Activated gamma-delta T cell (primary cell): Measurements from ENCODE around the gene POU2F2.

Experiments used
- DNase-seq: peaks from one replicate; lab custom pipeline; 2025; lab: John Stamatoyannopoulos, UW

The POU2F2 gene

DNA sequence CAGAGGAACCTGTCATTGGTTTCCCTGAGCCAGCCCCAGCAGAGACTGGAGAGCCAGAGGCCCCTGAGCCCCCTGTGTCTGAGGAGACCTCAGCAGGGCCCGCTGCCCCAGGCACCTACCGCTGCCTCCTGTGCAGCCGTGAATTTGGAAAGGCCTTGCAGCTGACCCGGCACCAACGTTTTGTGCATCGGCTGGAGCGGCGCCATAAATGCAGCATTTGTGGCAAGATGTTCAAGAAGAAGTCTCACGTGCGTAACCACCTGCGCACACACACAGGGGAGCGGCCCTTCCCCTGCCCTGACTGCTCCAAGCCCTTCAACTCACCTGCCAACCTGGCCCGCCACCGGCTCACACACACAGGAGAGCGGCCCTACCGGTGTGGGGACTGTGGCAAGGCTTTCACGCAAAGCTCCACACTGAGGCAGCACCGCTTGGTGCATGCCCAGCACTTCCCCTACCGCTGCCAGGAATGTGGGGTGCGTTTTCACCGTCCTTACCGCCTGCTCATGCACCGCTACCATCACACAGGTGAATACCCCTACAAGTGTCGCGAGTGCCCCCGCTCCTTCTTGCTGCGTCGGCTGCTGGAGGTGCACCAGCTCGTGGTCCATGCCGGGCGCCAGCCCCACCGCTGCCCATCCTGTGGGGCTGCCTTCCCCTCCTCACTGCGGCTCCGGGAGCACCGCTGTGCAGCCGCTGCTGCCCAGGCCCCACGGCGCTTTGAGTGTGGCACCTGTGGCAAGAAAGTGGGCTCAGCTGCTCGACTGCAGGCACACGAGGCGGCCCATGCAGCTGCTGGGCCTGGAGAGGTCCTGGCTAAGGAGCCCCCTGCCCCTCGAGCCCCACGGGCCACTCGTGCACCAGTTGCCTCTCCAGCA is 52.1 kb downstream of the POU2F2 start:
- DNase-seq, result no peak

DNA sequence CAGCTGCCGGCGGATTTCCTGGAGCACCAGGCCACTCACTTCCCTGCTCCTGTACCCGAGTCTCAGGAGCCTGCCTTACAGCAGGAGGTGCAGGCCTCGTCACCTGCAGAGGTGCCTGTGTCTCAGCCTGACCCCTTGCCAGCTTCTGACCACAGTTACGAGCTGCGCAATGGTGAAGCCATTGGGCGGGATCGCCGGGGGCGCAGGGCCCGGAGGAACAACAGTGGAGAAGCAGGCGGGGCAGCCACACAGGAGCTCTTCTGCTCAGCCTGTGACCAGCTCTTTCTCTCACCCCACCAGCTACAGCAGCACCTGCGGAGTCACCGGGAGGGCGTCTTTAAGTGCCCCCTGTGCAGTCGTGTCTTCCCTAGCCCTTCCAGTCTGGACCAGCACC is 53.0 kb downstream of the POU2F2 start:
- DNase-seq, result no peak

DNA sequence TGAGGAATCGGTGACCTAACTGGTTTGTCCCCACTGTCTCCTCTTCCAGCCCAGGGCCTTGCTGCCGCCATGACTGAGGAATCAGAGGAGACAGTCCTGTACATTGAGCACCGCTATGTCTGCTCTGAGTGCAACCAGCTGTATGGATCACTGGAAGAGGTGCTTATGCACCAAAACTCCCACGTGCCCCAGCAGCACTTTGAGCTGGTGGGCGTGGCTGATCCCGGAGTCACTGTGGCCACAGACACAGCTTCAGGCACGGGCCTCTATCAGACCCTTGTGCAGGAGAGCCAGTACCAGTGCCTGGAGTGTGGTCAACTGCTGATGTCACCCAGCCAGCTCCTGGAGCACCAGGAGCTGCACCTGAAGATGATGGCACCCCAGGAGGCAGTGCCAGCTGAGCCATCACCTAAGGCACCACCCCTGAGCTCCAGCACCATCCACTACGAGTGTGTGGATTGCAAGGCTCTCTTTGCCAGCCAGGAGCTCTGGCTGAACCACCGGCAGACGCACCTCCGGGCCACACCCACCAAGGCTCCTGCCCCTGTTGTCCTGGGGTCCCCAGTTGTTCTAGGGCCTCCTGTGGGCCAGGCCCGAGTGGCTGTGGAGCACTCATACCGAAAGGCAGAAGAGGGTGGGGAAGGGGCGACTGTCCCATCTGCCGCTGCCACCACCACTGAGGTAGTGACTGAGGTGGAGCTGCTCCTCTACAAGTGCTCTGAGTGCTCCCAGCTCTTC is 53.5 kb downstream of the POU2F2 start:
- DNase-seq, result no peak

DNA sequence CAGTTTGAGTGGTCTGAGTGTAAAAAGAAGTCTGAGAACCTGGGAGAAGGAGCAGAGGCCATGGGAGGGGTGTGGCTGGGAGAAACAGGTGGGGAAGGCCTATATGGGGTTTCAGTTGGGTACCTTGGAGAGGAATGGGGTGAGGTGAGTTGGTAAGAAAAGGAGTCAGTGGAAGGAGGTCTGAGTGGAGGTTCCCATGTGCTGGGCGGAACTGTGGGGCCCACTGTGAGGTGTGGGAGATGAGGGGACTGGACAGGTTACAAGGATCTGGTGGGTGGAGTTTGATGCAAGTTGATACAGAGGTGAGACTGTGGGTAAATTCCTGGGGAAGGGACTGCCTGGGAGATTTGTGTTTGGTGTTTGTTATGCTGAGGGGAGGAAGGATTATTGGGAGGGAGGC is 54.2 kb downstream of the POU2F2 start:
- no peak for DNase-seq

DNA sequence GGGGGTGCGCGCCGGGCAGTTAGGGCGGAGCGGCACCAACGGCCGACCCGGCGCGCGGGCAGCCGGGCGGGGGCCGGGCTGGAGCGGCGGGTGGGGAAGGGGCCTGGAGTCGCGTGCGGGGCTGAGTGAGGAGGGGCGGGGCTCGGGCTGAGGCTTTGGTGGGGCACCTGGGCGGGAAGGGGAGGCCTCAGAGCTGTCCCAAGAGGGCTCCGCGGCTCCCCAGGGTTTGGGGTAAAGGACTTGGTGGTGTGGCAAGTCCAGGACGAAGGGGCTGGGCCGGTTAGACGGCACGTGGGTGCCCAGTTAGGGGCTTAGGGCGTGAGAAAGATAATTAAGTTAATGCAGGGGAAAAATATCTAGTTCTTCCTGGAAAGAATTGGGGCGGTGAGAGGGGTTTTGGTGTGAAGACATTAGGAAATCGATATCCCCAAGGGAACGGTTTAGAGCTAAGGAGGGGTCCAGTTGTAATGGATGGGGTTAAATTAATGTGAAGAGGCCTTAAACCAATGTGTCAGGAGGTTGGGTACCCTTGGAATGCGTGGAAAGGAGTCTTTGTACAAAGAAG is 55.8 kb downstream of the POU2F2 start:
- no peak for DNase-seq

DNA sequence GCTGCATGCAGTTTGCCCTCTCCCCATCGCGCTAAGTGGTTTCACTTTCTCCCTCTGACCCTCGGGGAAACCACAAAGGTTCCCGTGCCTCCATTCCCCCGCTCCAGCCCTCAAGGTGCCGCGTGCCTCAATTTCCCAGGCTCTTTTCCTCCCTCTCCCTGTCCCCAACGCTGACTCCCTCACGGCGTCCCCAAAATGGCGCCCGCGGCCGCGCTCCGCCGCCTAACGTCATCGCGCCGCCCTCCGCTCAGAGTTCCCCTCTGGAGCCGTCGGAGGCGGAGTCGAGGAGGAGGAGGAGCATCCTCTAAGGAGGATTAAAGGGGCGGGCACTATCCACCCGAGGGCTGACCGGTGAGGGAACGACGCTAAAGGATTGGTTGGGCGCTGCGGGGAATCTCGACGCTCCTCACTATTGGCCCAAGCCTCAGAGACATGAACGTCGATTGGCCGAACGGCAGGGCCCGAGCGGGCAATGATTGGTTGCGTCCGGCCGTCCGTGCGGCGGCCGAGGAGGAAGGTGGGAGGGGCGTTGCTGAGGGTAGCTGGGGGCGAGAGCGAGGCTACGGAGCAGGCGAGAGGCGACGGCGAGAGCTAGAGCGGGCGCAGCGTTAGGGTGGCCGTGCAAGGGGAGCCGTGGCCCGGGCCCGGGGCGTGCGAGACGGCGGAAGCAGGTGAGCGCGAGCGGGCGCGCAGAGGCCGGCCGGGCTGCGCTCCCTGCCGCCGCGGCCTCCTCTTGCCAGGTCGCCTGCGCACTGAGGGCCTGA is 56.4 kb downstream of the POU2F2 start, which contains the start of gene ZNF574:
ZNF574 (plus strand) TSS at position 551 of the 764 bp plus-strand sequence. CDS start 2,441 bp downstream, outside the sequence.
- peak; percentile 90 for DNase-seq

DNA sequence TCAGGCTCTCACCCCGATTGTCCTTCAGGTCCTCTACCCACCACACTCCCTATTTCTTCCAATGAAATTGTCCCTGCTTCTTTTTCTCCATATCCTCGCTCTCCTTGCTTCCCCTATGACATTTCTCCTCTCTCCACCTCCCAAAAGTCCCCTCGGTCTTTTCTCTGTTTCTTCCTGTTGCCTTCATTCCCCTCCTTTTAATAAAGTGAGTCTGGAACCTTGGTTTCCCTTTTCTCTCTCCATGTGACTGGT is 57.0 kb downstream of the POU2F2 start:
- DNase-seq, result no peak

DNA sequence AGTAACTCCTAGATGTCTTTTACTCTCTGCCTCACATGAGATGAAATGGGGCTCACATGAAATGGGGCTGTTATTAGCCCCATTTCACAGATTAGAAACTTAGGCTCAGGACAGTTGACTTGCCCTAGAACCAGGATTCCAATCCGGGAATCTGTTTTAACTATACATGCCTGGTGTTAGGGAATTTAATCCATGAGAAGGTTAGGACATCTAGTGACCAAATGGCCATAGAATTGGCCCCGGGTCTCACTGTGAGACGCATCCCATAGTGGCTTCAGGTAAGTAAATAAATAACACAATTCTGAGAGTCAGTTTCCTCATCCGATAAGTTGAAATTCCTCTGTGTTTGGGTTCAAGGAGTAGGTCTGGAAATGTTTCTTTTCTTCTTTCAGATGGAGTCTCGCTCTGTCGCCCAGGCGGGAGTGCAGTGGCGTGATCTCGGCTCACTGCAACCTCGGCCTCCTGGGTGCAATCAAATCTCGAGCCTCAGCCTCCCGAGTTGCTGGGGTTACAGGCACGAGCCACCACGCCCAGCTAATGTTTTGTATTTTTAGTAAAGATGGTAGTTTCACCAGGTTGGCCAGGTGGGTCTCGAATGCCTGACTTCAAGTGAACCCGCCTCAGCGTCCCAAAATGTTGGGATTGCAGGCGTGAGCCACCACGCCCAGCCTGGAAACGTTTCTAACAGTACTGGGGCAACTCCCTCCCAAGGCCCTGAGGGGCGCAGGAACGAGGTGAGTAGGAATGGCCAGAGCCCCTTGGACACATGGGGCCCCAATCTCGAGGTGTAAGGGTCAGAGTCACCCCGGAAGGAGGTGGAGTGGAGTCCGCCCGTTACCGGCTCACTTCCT is 57.5 kb downstream of the POU2F2 start:
- no peak for DNase-seq

DNA sequence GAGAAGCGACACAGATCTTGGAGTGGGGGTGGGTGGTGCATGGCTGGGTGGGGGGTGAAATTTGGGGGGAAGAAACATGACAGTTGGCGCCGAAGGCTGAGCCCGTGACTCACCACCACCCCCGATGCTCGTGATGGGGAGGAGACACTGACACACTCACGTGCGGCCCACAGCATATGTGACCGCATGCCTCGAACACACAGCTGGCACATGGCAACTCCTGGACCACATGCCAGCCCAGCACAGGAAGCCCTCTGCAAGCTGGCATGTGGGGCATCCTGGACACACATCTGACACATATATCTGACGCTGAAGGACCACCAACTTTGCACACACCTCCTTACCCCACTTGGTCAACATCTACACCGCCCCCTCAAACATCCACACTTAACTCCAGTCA is 61.0 kb downstream of the POU2F2 start:
- DNase-seq, result no peak

DNA sequence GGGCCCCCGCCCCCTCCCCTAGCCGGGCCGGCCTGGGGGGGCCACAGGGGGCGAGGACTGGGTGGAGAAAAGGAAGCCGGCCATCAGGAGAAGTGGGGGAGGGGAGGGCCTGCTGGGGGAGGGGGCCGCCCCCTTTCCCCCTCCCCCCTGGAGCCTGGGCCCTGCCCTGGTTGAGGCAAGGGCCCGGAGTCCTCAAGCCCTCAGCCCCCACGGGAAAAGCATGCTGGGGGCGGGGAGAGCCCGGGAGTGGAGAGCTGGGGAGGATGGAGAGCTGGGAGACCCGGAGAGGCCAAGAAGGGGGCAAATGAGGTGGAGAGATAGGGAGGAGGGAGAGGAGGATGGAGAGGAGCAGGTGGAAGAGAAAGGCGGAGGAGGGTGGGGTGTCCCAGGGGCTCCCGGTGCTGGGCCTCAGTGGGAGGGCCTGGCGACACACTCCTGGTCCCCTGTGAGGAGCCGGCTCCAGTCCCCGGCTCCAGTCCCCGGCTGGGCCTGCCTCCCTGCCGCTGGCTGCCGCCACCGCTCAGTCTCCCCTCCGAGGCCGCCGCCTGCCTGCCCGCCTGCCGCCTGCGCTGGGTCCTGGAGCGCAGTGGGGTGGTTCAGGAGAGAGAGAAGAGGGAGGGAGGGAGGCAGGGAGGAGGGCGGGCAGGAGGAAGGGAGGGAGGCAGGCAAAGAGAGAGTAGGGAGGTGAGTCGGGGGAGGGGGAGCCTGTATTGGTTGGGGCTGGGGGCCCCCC is 62.5 kb downstream of the POU2F2 start, which contains the start of gene GRIK5:
GRIK5 (minus strand) TSS at position 588 of the 733 bp plus-strand sequence. CDS start 4,436 bp downstream, outside the sequence.
- DNase-seq, result no peak

DNA sequence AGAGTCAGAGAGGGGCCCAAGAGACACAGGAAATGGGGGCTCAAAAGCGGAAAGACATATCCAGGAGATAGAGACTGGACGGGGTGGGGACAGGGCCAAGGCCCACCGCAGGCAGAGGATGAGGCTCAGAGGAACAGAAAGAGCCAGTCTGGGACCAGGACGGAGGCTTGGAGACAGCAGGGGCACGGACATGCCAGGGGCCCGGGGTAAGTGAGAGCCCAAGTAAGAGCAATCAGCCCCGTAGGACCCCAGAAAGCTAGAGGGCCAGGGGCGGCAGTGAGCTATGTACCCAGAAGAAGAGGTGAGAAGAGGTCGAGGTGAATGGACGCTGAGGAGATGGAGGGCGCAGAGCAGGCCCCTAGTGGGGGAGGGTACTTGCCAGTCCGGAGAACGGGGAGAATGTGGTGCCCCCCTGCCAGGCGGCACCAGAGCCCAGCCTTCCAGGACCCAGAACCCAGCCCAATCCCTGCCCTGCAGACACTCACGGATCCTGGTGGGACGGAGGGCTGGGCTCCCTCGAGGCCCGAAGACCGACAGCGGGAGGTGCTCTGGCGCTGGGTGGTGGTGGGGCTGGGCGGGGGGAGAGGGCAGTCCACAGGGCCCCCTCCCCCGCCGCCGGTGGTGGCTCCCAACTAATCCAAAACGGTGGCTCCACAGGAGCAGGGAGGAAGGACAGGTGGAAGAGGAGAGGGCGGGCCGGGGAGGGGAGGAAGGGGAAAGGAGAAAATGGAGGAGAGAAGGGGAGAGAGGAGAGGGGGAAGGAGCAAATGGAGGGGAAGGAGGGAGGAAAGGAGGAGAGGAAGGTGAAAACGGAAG is 63.3 kb downstream of the POU2F2 start:
- DNase-seq, result no peak

DNA sequence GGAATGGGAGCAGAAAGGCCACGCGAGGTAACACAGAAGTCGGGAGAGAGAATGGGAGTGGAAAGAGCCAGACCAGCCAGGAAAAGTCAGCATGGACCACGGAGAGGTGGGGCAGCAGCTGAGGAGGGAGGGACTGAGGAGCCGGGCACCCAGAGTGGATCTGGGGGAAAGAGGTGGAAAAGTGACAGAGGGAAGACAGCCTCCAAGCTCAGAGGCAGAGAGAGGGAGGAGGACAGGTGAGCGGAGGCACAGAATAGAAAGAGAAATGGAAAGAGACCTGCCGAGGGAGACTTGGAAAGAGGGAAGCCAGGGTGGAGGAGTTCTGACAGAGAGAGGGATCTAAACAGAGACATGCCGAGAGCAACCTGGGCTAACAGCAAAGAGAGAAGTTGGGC is 63.9 kb downstream of the POU2F2 start:
- DNase-seq, result no peak

DNA sequence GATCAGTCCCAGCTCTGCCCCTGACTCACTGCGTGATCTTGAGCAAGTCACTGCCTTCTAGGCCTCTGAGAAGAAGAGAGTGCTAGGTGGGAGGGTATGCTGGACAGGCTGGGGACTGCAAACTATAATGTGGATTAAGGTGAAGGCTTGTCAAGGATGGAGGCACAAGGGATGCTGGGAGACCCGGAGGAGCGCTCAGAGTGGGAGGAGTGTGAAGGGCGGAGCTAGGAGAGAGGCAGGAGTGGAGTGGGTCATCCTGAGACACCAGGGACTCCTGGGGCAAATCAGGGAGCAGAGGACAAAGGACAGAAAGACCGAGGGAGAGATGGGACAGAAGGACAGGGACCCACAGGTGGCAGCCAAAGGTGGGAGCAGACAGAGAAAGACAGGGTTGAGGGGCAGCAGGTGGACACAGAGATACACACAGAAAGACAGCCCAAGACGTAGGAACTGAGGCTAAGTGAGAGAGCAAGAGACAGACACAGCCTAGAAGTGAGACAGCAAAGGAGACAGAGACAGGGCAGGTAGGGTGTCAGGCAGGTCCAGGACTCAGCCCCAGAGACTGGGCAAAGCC is 64.8 kb downstream of the POU2F2 start:
- no peak for DNase-seq

DNA sequence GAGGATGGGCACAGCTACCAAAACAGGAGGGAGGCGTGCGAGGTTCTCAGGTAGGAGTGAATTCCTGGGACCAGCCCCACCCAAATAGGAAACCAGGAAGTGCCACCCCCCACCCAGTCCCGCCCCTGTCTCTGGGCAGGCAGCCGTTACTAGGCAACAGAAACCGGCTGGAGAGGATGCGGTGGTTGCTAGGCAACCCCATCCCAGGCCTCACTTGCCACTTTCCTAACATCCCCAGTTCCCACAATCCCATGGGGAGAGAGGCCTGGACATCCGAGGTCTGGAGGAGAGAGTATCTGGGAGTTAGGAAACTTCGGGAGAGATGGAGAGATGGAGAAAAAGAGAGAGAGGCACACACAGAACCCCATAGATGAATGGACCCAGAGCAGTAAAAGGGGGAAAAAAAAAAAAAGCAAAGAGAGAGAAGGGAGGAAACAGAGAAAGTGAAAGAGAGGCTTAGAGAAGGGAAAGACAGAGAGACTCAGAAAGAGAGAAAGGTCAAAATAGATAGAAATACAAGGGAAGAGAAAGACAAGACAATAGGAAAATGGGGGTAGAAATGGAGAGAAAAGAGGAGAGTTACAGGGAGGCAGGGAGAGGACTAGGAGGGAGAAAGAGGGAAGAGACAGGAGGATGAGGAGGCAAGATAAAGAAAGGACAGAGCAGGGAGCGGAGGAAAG is 66.0 kb downstream of the POU2F2 start:
- DNase-seq, result no peak

DNA sequence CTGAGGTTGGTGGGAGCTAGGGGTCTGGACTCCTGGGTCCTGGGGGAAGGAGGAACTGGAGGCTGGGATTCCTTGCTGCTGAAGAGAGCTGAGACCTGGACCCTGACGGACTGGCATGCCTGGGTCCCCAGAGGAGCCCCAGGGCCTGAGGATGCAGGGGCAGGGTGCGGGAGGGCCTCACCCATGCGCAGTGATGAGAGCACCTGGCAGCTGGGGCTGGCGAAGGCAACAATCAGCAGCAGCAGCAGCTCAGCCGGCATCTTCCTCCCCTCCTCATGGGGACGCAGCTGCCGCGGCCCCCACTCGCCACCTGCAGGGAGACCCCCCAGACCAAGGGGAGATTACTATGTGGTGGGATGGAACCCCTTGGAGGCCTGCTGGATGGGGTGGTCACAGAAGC is 66.7 kb downstream of the POU2F2 start:
- no peak for DNase-seq

DNA sequence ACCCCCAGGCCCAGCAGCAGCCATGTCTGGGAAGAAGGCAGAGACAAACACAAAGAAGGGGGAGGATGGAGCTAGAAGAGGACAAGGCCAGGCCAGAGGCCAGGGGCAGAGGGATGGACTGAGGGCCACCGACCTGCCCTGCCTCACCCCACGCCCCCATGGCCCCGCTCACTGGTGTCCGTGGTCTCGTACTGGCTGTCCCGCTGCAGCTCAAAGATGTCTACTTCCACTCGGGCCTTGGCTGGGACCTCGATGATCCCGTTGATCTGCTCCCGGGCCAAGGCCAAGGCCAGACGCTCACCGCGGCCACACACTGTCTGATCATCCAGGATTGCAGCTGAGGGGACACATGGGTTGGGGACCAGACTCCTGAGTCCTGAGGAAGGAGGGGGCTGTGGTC is 67.2 kb downstream of the POU2F2 start:
- DNase-seq, result no peak

DNA sequence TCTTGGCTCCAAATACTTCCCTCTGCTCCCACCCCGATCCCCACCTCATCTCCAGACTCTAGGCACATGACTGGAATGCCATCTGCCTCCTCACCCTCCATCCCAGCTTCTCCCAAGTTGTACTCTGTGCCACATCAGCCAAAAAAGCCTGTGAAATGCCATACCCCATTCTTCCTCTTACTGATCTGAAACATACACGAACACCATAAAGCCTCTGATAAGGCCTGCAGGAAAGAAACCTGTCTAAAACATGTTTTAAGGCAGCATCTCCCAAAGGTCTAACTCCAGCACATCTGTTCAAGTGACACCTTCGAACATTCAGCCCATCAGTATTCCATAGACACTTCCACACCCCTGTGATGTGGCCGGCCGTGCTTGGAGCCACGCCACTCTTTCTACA is 67.8 kb downstream of the POU2F2 start:
- no peak for DNase-seq

DNA sequence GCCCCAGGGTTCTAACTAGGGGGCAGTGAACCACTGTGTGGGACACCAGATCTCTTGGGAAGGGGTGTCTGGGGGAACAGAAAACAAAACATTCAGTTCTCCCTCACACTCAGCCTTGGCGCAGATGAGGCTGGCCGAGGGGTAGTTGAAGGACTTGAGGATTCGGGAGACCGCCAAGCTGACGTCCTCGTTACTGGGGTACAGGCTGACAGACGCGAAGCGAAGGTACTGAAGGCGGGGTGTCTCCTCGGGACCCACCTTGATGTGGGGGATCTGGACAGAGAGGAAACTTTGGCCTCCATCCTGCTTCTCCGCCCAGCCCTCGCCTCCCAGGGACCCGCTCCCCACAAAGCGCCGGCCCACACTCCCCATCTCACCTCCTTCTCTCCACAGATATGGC is 69.9 kb downstream of the POU2F2 start:
- DNase-seq, result no peak

DNA sequence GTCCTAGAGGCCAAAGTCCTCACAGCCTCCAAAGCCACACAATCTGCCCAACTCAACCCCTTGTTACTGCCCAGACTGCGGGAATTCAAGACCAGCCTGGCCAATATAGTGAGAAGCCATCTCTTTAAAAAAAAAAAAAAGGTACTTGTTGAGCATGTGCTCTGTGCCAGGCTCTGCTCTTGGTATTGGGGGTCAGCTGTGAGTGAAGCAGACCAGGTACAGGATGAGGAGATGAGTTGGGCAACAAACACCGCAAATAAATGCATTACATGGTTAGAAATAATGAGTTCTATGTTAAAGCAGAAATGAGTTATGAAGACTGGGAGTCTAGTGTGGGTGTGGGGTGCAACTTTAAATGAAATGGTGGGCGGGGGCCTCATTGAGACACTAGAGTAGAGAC is 72.1 kb downstream of the POU2F2 start:
- no peak for DNase-seq
